Hematopoietic multipotent progenitor cell treated with erythropoietin and hydrocortisone succinate and interleukin-3 and kit ligand, for 17 days (in vitro differentiated cells): ENCODE measurements around the gene RPLP2.

ENCODE experiments used
- DNase-seq: peaks from one replicate; pipeline ENCODE4 v3.0.0-alpha.2; 2015; ENCODE audit warnings: low spot score

The RPLP2 gene

GRCh38 chr11:836700-837099, 26.9 kb downstream of the RPLP2 start:
- no peak for DNase-seq

GRCh38 chr11:837189-837989, 27.6 kb downstream of the RPLP2 start:
- DNase-seq = no peak

- no peak for DNase-seq
Observed at GRCh38 chr11:837990-838307, 28.2 kb downstream of the RPLP2 start.

GRCh38 chr11:838441-839279, 28.9 kb downstream of the RPLP2 start:
- no peak for DNase-seq

DNA sequence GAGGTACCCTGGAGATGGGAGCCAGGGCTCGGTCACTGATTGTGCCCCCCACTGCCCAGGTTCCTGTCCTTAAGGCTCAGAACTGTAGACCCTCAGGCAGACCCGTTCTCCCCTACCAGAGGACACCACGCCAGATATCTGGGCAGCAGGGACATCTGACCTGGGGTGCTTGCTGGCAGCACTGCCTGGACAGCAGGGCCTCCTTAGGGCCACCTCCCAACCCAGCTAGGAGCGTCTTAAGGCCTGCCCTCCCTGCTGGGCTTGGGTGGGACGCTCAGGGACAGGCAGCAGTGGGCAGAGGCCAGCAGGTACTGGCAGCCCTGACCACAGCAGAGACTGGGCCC, 29.5 kb downstream of the RPLP2 start:
- no peak for DNase-seq

DNA sequence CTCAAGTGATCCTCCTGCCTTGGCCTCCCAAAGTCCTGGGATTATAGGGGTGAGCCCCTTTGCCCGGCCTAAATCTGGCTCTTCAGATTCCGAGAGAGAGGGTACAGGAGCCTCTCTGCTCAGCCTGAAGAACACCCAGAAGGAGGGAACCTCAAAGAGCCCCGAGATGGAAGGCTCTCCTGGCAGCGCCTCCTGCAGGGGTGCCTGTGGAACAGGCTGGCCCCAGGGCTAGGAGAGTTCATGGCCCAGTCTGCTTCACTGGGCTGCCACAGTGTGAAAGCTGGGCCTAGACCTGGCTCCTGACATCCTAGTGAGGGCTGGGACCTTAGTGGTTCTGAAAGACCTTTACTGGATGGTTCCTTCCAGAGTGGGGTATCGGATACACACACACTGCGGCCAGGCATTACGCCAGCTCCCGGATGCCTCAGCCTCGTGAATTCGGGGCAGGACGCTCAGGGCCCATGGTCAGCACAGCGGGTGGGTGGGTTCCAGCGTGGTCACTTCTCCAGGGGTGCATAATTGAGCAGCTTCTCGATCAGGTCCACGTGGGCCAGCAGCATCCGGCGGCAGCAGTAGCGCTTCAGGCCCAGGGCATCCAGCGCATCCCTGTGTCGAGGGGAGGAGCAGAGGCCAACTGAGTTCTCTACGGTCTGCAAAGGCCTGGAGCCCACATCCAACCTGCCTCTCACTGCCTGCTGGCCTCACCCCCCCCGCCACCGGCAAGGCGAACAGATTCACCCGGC, 30.3 kb downstream of the RPLP2 start:
- no peak for DNase-seq

DNA sequence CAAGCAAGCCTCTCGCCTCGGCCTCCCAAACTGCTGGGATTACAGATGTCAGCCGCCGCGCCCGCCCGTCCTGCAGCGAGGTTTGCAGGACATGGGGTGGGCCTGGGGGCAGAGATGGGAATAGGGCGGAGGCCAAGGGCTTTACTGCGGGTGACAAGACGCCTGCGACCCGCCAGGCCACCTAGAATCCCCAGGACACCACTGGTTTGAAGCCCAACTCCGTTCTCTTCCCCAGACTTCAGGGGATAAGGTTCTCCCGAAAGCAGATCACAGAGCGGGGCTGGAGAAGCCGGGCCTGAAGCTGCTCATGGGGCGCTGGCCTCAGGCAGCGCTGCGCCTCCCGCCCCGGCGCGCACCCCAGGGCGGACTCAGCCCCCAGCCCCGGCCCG, 32.2 kb downstream of the RPLP2 start:
- no peak for DNase-seq

DNA sequence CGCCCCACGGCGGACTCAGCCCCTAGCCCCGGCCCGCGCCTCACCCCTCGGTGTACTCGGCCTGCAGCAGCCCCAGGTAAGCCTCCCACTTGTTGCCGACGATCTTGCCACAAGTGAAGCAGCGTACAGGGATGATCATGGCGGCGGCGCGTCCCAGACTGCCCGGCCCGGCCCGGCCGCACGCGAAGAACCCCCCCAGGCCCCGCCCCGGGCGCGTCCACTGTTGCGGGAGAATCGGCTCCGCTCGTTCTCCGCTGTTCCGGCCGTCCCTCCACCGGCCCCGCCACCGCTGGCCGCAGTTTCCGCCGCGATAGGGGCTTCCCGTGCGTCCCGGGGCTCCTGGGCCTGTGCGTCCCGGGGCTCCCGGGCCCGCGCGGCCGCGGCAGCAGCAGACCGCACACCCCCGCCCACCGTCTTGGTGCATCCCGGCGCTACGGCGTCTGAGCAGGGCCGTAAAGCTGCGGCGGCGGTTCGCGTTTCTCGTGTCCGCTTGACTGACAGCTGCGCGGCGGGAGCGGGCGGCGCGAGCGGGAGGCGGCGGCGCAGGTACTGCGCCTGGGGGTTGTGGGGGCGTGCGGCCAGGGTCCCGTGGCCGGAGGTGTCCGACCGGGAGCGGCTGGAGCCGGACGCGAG, 32.7 kb downstream of the RPLP2 start, which contains the start of the genes POLR2L and TSPAN4:
TSS of gene POLR2L (minus strand) at position 160 of the 633 bp plus-strand sequence. CDS start at position 139, 21 bp downstream.
TSS of gene TSPAN4 (plus strand) at position 483 of the 633 bp plus-strand sequence. CDS start 7,453 bp downstream, outside the sequence.
- DNase-seq = peak; percentile 90

DNA sequence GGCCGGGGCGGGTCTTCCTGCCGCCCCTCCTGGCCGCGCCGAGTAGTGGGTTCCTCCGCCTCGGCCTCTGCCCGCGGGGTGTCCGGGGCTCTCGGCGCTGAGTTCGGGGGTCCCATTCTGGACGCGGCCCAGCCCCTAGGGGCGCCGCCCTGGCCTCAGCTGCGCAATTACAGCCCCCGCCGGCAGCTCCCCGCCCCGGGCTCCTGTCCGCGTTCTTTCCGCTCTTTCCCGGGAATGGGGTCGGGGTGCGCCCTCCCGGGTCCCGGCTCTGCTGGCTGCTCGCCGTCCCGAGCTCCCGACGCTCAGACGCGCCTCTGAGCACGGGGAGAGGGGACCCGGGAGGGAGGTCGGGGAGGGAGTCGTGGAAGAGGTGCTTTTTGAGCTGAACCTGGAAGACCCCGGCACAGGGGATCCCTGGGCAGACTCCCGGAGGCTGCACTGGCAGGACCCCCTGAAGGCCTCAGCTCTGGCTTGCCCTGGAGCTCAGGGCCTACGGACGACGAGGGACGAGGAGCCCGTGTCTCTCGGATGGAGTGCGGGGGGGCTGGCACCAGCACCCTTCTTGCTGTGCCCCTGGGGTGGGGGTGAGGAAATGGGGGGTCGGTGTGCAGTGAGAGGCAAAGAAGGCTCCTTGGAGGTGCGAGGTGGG, 33.4 kb downstream of the RPLP2 start:
- DNase-seq = no peak

- no peak for DNase-seq
Observed at GRCh38 chr11:843818-844692, 34.3 kb downstream of the RPLP2 start.

DNA sequence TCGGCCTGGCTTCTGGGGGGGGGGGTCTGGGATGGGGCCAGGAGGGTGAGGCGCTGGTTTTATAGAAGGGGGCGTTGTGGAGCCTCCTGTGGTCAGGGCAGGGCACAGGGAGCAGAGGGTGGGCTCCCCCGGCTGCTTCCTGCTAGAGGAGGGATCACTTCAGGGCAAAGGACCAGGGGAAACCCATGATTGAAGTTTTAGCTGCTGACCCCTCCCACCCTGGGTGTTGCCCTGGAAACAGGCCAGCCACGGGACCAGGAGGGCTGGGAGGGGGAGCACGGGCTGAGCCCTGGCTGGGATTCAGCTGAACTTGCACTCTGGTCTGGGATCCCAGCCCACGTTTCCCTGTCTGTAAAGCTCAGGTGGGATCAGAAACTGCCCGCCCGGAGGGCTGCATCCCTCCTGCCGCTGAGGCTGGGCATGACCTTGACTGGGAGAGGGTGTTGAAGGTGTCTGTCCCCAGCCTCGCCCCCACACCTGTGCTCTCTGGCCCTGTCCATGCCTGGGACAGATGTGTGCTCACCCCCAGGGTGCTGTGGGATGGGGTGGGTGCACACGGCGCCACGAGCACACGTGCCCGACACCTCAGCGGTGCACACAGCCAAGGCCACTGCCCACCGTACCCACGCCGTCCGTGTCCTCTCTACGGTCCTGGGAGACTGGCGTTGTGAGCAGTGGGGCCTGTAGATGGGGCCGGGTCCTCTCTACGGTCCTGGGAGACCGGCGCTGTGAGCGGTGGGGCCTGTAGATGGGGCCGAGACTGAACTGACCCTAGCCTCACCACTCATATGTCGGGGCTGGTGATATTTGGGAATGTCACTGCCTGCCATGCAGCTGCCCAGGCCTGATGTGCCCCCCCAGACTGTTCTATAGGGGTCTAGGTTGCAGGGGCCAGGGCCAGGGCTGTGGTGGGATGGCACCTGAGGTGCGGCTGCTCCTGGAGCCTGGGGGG, 35.2 kb downstream of the RPLP2 start:
- peak; percentile 58 for DNase-seq

DNA sequence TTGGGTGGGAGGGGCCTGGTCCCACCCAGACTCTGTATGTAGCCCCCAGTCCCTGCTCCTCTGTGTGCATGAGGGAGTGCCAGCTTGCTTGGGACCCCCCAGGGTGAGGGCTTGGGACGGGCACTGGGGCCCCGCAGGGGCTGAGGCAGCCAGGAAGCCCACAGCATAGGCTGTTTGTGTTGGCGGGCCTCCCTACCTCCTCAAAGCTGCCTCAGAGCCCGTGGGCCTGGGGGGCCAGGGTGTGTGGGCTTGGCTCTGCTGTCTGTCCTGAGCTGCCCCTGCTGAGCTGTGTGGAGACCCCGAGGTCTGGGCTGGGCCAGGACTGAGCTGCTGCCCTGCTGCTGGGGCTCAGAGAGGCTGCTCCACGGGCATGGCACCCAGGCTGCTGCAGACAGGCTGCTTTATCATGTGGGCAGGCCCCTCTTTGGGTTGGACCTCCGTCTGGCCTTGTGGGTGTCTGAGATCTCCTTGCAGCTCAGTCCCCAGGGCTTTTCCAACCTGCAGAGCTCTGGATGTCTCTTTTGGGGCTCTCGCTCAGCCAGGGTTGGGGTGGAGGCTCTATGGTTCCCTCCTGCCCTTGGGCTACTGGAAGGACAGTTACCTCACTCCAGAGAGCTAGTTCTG, 36.2 kb downstream of the RPLP2 start:
- no peak for DNase-seq

DNA sequence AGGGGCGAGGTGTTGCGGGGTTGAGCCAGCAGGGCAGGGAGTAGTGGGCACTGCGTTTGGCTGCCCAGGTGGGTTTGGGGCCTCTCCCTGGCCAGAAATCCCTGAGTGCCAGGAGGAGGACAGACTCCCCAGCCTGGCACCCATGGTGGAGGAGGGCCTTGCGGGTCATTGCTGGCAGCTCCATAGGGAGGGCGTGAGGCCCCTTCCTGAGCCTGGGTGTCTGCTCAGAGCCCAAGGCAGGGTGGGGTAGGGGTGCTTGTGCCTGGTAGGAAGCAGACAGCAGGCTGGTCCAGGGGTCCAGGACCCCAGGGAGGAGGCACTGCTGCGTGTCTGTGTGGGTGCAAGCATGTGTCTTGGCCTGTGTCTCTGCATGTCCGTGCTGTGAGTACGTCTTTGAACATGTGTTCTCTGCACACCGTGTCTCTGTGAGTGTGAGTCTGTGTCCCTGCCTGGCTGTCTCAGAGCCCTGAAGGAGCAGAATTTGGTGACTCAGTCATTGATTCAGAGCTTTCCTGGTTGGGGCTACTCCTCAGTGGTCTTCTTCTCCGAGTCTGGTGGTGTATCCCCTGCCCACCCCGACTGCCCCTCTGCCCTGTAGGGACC, 36.8 kb downstream of the RPLP2 start:
- no peak for DNase-seq

- no peak for DNase-seq
Observed at GRCh38 chr11:847876-848275, 38.1 kb downstream of the RPLP2 start.

GRCh38 chr11:848380-848931, 38.7 kb downstream of the RPLP2 start:
- DNase-seq = peak; percentile 69

GRCh38 chr11:849104-849824, 39.5 kb downstream of the RPLP2 start:
- DNase-seq = no peak

DNA sequence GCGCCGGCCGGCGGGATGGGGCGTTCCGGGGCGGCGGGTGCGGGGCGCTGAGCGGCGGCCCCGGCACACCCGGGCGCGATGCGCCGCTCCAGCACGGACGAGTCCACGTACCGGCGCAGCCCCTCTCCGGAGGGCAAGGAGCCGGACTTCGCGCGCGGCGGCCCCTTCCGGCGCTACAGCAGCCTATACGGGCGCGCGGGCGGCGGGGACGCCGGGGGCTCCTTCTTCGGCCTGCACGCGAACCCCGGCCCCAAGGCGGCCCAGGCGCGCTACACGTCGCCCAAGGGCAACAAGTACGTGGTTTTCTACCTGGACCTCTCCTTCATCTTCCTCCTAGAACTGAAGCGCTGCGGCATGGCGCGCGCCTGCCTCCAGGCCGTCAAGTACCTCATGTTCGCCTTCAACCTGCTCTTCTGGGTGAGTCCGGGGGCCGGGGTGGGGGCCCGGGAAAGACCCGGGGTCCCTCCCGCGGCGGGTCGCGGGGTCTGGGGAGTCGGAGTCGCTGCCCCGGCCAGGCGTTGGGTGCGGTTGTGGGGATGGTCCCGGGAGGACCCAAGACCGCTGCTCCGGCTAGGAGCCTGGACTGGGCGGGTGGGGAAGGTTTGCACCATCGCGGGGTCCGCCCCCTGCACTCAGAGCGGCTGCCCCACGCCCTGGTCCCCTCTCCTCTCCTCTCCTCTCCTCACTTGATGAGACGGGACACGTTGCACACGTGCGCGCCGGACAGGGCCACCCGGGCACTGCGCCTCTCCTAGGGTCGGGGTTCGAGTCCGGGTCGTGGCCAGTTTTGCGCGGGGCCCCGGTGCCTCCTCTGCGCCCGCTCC, 40.4 kb downstream of the RPLP2 start:
- no peak for DNase-seq
